ENCODE data around the gene SMIM35.

SMIM35 gene

DNA sequence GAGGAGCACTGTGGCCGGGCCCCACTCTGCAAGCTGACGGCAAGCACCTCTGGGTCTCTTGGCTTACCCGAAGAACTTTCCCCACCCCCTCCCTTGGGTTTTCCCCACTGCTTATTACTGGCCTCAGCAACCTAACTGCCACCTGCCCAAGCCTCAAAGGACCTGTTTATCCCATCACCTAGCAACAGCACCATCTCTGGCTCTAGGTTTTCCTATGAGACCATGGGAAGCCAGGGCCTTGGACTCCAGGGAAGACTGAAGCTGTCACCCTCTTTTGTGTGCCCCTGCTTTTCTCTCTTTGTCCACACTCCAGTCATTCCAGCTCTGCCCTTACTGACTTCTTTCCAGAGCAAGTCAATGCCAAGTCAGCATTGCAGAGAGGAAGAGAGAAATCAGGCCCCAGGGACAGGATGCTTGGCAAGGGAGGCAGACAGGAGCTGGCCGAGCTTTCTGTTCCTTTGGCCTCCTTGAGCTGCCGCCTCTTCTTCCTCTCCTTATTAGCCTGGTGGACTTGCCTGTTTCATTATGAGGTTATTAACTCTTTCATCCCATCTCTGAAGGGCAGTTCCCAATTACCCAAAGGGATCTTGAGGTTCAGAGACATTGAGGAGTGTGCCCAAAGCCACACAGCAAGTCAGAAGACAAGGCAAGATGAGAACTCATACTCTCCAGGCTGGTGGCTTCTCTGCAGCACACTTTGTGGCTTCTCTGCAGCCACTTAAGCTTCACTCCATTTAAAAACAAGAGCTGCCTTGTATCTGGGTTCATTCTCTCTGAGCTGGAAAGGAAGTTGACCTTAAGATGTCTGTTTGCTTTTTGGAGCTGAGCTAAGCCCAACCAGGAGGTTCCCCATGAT is at the start of gene SMIM35:
SMIM35 (minus strand) TSS at position 51 of the 856 bp plus-strand sequence. CDS start 206 bp downstream, outside the sequence.
- no peak for DNase-seq

DNA sequence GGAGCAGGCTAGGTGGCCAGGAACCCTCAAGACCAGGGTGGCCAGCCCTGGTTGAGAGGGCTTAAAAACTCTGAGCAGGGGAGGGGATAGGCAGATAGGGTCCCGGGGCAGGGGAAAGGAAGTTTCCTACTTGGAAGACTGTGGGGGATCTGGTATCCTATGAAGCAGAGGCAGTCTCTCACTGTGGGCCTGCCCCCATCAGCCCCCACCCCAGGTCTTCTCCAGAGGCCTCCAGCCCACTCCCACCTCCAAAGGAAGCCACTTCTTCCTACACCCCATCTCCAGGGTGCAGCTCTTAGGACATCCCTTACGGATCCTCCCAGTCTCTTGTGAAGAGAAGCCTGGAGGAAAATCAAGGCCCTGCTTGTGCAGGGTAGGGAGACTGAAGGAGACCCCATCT is 49.6 kb upstream of the SMIM35 start:
- DNase-seq = no peak

DNA sequence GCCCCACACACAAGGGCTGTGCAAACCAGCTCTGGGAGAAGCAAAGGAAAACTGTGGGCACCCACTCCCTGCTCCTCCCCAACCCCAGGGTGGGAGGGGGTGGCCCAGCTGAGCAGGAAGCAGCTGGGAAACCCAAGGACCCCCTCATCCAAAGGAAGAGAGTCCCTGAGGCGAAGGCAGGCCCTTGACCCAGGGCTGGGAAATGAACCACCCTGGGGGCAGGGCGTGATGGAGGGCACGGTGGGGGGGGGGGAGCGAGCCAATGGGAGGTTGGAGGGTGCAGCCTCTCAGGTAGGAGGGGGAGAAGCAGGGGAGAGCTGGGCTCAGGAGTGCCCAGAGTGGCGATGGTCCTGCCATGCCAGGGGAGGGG is 49.0 kb upstream of the SMIM35 start:
- DNase-seq = no peak

DNA sequence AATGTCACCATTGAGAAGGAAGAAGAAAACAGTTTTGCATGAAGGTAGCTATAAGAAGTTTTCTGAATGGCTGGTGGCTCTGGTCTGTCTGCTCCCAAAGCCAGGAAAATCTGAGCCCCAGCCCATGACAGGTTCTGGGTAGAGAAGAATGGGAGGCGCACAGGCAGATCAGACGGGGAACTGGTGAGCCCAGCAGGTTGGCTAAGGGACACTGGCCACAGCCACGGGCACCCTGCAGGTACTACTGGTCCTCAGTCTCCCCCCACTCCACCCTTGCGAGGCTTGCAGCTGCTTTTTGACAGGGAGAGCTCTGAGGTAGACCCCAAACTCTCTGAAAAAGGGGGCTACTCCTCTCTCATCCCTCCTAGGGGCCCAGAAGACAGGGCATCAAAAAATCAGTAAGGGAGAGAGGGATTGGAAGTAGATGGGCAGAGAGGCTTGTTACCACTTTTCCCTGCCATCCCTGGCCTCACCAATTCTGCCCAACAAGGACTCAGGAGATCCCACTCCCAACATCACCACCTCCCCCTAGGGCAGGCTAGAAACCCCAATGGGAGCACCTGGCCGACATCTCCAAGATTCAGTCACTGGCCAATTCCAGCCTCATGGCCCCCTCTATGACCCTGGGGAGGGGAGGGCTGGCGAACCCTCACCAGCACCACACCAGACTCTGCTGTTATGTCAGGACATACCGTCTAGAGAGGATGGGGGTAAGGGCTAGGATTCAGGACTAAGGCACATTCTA is 48.5 kb upstream of the SMIM35 start:
- no peak for DNase-seq

DNA sequence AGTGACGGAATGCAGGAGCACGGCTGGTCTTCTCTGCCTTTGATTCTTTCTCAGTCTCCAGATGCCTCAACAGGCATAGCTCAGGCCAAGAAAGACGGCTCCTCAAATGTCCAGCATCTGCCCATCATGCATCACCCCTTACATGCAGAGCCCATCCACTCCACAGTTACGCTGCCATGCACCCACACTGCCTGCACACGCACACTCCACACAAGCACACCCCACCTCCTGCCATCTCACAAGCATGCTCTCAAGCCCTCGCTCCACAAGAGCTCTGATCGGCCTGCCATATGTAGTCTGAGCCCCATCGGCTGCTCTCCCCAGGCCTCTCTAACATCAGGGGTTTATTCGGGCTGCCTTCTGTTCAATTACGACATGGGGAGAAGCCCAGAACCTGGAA is 47.1 kb upstream of the SMIM35 start:
- DNase-seq = no peak

DNA sequence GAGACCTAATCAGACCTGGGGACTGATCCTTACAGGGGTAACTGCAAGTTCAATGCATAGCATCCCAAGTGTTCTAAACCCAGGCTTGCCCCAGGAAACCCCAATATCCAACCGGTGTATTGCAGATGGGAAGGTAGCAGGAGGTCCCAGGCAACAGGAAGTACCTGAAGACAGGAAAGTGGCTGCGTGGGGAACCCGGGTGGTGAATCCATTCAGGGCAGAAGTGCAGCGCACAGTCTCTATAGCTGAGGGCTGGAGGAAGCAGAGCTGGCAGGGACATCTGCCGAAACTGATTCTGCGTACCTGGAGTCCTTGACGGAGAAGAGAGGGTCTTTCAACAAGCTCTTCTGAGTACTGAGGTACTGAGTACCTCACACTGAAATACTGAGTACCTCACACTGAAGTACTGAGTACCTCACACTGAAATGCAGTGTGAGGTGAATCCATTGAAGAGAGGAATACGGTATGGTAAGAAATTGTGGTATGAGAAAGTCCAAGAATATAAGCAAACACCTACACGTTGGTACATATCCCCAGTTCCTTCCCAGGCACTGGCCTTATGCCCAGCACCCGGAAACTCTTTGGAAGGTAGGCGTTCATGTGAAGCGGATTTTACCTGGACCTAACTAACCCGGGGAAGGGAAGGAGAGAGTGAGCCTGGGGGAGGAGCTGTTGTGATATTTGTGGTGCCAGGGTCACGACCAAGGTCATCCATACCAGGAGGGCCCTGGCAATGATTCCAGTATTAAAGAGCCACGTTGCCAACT is 45.8 kb upstream of the SMIM35 start:
- DNase-seq = no peak

DNA sequence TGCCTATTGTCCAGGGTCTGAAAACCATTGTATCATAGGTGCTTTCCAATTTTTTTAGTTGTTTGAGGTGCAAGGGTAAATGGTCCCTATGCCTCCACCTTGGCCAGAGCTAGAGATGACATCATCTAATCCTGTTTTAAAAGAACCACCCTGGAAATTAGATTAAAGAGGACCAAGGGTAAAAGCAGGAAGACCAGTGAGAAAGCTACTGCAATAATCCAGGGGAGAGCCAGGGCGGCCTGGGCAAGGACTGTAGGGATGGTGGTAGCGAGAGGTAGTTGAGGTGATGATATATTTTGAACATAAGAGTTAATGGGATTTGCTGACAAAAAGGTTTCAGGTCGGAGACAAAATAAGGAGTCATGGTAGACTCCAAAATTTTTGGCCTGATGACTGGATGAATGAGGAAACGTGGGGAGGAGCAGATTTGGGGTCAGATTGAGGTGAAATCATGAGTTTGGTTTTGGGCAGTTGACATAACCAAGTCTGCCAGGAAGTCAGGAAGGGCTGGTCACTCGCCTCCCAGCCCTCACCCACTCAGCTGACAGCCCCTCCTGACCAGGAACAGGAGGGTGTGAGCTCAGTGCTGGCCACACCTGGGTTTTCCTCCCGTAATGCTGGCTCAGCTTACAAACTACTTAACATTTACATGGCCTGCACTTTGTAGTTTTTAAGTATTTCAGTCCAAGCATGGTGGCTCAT is 42.9 kb upstream of the SMIM35 start:
- no peak for DNase-seq

DNA sequence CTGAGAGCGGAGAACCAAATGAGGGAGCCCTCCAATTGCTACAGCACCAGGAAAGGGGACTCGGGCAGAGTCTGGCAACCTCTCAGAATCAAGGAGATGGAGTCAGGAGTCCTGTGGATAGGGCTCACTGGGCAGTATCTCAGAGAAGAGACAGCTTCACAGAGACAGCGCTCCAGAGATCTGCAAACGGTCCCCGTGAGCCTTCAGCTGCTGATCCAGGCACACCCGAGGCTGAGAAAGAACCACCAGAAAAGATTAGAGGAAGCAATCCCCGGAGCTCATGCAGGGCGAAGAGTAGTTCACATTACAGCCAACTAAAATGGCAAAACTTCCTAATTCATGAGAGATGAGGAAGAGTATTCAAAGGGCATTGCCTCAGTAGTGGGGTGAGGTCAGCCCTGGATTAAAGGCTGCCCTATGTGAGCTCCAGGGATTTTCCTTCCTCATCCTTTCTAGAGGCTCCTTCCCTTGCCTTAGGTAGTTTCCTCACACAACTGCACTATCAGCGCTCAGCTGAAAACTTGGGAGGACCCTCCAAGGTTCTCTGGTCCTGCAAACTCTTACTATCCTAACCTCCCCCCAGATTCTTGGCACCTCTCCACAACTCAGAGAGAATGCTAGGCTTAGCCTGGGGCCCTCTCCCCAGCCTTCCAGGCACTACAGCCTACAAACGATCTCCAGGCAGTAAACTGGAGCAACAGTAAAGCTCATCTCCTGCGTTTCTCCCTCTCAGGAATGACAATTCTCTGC is 42.1 kb upstream of the SMIM35 start:
- no peak for DNase-seq

DNA sequence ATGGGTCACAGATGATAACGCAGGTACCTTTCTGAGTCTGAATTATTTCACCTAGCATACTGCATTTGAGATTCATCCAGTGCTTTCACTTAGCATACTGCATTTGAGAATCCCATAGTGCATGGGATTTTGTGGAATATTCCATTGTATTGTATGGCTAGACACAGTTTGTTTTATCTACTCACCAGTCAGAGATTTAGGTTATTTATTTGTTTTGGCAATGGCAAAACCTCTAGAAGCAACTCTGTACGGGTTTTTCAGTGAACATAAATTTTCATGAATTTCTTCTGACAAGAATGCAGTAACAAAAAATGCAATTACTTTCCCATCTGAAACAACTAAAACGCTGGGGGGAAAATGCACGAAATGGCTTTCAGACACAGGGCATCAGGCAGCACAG is 41.5 kb upstream of the SMIM35 start:
- no peak for DNase-seq

DNA sequence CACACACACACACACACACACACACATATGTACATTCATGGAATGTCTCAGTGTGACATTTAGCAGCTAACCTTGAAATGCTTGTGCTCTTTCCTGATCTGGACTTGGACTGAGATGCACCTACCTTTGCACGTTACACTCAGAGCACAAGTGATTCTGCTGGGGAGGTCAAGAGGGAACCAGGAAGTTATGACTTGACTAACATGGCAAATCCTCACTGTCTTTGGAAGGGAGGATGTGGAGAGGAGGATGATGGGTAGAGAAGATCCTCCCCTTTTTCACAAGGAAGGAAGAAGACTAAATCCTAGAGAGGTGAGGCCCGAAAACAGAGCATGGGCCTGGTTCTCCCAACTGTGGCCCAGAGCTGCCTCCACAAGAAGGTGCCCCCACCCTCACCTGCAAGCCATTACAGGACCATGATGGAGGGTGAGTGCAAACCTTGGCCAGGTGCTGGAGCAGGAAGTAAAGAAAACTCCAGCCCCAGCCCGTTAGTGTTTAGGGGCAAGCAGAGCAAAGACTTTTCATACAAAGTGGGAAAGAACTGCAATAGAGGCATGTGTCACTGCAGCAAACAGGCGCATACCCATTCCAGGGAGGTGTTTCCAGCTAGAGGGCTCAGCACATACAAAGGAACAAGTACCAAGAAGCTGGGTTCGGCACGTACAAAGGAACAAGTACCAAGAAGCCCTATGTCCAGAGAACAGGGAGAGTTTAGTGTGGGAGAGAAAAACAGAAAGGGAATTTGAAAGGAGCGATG is 39.5 kb upstream of the SMIM35 start:
- no peak for DNase-seq

DNA sequence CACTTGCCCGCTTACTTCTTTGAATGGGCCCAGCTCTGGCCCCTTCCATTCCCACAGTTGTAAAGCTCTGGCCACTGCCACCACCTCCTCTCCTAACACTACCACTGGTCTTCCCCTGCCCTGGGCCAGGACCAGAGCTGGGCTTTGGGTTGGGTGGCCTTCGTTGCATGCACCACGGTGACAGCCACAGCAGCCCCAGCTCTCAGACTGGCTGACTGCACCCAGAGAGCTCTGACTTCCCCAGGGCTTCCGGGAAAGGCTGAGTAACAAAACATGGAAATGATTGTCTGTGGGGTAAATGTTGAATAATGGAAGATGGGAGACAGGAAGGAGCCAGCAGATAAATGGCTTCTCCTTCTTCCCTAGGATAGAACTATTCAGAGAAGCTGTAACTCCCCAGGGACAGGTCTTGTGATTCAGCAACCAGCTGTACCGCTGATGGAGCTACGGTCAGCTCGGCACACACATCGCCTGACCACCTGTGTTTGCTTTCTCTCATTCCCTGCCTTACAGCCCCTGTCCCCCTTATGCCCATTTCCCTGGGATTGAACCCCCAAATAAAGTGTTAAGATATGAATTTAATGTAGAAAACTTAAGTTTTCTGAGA is 38.3 kb upstream of the SMIM35 start:
- DNase-seq = no peak

DNA sequence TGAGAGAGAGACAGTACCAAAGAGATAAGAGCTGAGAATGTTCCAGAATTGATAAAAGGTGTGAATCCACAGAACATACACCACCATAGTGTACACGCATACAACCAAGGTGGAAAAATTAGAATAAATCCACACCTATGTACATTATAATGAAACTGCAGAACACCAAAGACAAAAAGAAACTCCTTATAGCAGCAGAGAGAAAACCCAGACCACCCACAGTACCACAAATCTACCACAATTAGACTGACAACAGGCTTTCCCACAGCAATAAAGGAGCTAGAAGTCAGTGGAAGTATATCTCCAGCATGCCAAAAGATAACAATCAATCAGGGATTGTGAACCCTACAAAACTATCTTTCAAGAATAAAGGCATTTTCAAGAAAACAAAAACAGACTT is 34.0 kb upstream of the SMIM35 start:
- no peak for DNase-seq

DNA sequence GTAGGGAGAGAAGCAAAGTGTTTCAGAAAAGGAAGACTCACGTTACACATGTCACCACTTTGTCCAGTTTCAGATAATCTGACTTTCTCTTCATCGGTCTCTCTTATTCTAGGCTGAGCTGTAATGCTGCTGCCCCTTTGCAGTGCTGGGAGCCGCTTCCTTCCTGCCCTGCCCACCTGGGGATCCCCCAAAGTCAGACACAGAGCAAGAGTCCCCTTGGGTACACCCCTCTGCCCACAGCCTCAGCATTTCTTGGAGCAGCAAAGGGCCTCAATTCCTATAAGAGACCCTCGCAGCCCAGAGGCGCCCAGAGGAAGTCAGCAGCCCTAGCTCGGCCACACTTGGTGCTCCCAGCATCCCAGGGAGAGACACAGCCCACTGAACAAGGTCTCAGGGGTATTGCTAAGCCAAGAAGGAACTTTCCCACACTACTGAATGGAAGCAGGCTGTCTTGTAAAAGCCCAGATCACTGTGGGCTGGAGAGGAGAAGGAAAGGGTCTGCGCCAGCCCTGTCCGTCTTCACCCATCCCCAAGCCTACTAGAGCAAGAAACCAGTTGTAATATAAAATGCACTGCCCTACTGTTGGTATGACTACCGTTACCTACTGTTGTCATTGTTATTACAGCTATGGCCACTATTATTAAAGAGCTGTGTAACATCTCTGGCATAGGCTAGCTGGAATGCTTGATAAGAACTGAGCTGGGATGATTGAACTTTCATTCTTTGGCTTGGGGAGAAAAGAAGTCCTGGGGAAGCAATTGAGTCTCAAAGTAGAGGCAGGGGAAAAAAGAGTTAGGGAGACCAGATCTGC is 31.2 kb upstream of the SMIM35 start:
- DNase-seq = no peak

DNA sequence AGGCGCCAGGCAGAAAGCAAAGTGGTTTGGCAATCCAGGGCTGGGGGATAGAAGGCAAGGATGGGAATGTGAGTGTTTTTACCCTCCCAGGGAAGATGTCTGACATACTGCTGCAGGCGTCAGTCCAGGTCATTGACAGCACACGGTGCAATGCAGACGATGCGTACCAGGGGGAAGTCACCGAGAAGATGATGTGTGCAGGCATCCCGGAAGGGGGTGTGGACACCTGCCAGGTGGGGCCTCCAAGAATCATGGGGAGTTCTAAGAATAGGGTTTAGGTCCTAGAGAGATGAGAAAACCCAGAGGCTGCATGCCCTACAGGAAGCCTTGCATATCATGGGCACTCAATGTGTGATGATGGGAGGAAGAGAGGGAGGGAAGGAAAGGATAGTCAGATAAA is 28.3 kb upstream of the SMIM35 start:
- DNase-seq = no peak

DNA sequence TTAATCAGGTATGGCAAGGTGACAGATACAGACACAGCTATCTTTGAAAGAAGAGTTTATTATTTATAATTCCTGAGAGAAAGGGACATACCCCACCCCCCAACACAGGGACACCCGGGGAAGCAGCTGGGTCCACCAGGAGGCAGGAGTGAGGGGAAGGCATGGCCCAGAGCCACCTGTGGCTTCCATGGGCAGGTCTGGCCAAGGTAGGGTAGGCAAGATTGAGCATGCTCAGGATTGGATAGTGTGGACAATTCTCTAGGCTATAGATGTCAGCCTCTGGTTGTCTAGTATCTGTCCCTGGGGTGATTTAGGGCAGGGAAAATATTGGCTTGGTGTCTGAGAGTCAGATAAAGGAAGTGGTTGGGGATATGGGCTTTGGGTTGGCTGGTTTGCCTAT is 27.5 kb upstream of the SMIM35 start:
- DNase-seq = no peak

DNA sequence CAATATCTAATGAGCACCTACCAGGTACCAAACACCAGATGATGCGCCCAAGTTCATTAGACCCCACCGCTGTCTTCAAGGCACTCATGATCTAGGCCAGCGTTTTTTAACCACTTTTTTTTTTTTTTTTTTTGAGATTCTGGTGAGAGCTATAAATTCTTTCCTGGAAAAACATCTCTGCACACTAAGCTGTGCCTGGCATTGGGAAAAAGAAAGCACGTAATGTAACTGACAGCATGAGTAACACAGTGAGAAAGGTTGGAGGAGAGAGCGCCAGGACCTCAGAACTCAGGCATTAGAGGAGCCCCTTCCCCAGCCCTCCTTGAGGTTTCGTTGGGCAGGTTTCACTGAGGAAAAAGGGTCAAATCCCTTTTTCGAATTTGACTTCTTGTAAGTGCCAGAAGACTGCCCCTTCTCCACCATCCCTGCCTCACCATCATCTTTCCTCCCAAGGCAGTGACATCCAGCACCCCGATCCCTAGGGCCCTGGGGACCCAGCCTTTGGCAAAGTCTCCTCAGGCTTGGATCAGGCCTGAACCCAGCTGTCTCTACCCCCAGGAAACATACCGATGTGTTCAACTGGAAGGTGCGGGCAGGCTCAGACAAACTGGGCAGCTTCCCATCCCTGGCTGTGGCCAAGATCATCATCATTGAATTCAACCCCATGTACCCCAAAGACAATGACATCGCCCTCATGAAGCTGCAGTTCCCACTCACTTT is 26.1 kb upstream of the SMIM35 start:
- no peak for DNase-seq

DNA sequence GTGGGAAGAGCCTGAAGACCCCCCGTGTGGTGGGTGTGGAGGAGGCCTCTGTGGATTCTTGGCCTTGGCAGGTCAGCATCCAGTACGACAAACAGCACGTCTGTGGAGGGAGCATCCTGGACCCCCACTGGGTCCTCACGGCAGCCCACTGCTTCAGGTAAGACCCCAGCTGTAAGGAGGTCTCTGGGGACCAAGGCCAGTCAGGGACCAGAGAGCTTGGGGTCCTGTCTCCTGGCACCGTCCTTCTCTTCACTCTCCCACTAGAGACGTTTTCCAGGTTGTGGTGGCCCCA is 24.9 kb upstream of the SMIM35 start:
- no peak for DNase-seq

DNA sequence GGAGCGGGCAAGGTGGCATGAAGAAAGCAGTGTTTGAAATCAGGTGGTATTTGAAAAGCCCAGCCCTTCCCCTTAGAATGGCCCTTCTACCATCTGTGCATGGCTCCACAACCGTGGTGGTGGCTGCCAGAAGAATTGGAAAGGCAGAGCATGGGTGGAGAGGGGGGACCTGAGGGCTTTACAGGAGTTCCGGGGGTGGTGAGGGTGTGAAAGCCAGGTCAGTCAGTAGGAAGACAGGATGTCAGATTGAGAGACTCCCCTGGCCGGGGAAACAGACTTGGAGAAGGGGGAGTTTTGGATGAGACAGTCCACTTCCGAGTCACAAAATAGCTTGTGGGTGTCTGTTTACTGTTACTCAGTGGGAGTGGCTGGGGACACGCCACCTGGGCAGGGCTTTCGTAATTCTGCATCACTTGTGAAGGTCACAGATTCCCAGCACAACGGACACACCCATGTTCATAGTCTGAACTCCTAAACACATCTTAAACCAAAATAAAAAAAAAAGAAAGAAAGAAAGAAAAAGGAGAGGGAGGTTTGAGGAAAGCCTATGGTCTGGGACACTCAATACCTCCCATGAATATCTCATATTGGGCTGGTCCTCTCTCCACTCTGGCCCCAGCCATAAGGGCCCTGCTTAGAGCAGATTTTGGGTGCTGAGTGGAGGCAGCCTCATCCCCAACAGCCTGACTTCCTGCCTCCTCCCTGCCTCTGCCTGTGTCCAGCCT is 24.4 kb upstream of the SMIM35 start:
- DNase-seq = no peak

DNA sequence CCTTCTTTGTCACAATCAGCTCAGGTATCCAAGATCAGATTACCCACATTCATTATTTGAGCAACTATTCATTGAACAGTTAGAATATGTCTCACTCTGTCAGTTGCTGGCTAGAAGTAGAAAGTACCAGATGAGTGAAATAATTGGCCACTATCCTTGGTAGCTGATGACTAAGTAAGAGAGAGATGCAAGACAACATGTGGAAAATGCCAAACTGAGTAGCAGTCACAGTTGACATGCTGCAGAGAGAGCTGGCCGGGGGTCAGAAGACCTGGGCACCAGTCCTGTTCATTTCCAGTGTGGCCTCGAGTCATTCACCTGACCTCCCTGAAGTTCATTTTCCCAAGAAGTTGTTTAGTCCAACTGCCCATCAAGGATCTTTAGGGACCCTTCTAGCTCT is 22.5 kb upstream of the SMIM35 start:
- no peak for DNase-seq
